ENCODE measurements around the gene ALMS1. TPM values are rescaled to one million over a fixed set of nuclear protein-coding genes. Genes with fewer than 3 reads are reported as not detected.
"Not testable (repeated sequence)": the region's sequence is repeated elsewhere in the genome, so short reads cannot be mapped to it uniquely, and the experiment has no call there.

Gene ALMS1
- total RNA-seq, 1 experiment from 2014 or later: 84.7 TPM

DNA sequence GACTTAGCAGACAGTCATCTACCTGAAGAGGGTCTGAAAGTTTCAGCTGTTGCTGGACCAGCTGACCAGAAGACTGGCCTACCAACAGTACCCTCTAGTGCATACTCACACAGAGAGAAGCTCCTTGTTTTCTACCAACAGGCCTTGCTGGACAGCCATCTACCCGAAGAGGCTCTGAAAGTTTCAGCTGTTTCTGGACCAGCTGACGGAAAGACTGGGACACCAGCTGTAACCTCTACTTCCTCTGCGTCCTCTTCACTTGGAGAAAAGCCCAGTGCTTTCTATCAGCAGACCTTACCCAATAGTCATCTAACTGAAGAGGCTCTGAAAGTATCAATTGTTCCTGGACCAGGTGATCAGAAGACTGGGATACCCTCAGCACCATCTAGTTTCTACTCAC lies 63.2 kb downstream of the ALMS1 start:
- Histone ChIP-seq H3K9me2 (replicated peaks; ENCODE audit: insufficient read depth, low read length) (no peaks in the 10 kb centered on the region), H3K79me2 (ENCODE audit: low read length) (peaks cover 11% of the 10 kb centered on the region; the same call in 1 of the 2 replicates), H3K36me3 (ENCODE audit: insufficient read depth, low read length) (peaks cover 22% of the 10 kb centered on the region; the same call in 1 of the 2 replicates), H3K27me3 (ENCODE audit: low read length) (no peaks in the 10 kb centered on the region), H2AFZ (ENCODE audit: low read length) (no peak overlapping the region), H3K9me3 (ENCODE audit: low read length) (no peaks in the 10 kb centered on the region), H3K27ac (ENCODE audit: low read length) (no peak overlapping the region), H3K4me1 (ENCODE audit: low read length) (peaks cover 9% of the 10 kb centered on the region), H4K20me1 (ENCODE audit: insufficient read depth, low read depth, low read length) (no peaks in the 10 kb centered on the region), H3K4me3 (ENCODE audit: low read length) (no peak overlapping the region), H3K4me2 (ENCODE audit: low read depth, low read length, poor library complexity, severe bottlenecking) (no peak overlapping the region), H3K9ac (ENCODE audit: low read length) (no peak overlapping the region)
- DNase-seq: no peak

DNA sequence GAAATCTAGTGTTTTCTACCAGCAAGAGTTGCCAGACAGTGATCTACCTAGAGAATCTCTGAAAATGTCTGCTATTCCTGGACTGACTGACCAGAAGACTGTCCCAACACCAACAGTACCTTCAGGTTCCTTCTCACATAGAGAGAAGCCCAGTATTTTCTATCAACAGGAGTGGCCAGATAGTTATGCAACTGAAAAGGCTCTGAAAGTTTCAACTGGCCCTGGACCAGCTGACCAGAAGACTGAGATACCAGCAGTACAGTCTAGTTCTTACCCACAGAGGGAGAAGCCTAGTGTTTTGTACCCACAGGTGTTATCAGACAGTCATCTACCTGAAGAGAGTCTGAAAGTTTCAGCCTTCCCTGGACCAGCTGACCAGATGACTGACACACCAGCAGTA lies 63.8 kb downstream of the ALMS1 start:
- Histone ChIP-seq H2AFZ (ENCODE audit: low read length) (no peak overlapping the region), H3K79me2 (ENCODE audit: low read length) (peaks cover 5% of the 10 kb centered on the region; the same call in 1 of the 2 replicates), H3K9me2 (replicated peaks; ENCODE audit: insufficient read depth, low read length) (no peaks in the 10 kb centered on the region), H3K27ac (ENCODE audit: low read length) (no peak overlapping the region), H4K20me1 (ENCODE audit: insufficient read depth, low read depth, low read length) (no peaks in the 10 kb centered on the region), H3K4me1 (ENCODE audit: low read length) (peaks cover 9% of the 10 kb centered on the region), H3K4me2 (ENCODE audit: low read depth, low read length, poor library complexity, severe bottlenecking) (no peak overlapping the region), H3K27me3 (ENCODE audit: low read length) (no peaks in the 10 kb centered on the region), H3K9ac (ENCODE audit: low read length) (no peak overlapping the region), H3K9me3 (ENCODE audit: low read length) (no peaks in the 10 kb centered on the region), H3K4me3 (ENCODE audit: low read length) (no peak overlapping the region), H3K36me3 (ENCODE audit: insufficient read depth, low read length) (peaks cover 17% of the 10 kb centered on the region; the same call in 1 of the 2 replicates)
- DNase-seq: no peak

DNA sequence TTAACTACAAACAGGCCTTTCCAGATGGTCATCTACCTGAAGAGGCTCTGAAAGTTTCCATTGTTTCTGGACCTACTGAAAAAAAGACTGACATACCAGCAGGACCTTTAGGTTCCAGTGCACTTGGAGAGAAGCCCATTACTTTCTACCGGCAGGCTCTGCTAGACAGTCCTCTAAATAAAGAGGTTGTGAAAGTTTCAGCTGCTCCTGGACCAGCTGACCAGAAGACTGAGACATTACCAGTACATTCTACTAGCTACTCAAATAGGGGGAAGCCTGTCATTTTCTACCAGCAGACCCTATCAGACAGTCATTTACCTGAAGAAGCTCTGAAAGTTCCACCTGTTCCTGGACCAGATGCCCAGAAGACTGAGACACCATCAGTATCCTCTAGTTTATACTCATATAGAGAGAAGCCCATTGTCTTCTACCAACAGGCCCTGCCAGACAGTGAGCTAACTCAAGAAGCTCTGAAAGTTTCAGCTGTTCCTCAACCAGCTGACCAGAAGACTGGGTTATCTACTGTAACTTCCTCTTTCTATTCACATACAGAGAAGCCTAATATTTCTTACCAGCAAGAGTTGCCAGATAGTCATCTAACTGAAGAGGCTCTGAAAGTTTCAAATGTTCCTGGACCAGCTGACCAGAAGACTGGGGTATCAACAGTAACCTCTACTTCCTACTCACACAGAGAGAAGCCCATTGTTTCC lies 65.8 kb downstream of the ALMS1 start:
- no peak overlapping the region for H3K4me2 ChIP-seq (ENCODE audit: low read depth, low read length, poor library complexity, severe bottlenecking)
- no peak overlapping the region for H3K4me3 ChIP-seq (ENCODE audit: low read length)
- H4K20me1 ChIP-seq (ENCODE audit: insufficient read depth, low read depth, low read length): no peaks in the 10 kb centered on the region
- H3K4me1 ChIP-seq (ENCODE audit: low read length): peaks cover 9% of the 10 kb centered on the region
- no peak overlapping the region for H3K27ac ChIP-seq (ENCODE audit: low read length)
- no peaks in the 10 kb centered on the region for H3K79me2 ChIP-seq (ENCODE audit: low read length)
- H3K36me3 ChIP-seq (ENCODE audit: insufficient read depth, low read length): peaks cover 18% of the 10 kb centered on the region; the same call in 1 of the 2 replicates
- H3K9me3 ChIP-seq (ENCODE audit: low read length): no peaks in the 10 kb centered on the region
- no peaks in the 10 kb centered on the region for H3K27me3 ChIP-seq (ENCODE audit: low read length)
- DNase-seq: peak; percentile 72
- no peak overlapping the region for H2AFZ ChIP-seq (ENCODE audit: low read length)
- H3K9ac ChIP-seq (ENCODE audit: low read length): no peak overlapping the region
- H3K9me2 ChIP-seq (replicated peaks; ENCODE audit: insufficient read depth, low read length): no peaks in the 10 kb centered on the region

DNA sequence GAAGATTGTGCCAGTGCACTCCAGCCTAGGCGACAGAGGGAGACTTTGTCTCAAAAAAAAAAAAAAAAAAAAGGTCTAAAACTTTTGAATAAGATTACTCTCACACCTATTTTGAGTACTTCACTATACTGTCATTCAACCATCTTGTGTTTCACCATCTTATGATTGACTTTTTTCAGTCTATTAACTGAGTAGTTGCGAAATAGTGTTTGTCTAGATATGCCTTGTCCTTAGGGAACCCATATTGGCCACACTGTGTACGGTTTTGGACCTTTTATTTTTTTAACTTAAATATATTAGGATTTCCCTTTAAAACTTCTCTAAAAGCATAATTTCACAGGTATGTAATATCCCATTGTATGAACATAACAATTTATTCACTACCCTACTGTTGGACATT lies 72.3 kb downstream of the ALMS1 start:
- H3K9me2 ChIP-seq (replicated peaks; ENCODE audit: insufficient read depth, low read length): no peaks in the 10 kb centered on the region
- no peak overlapping the region for H3K4me3 ChIP-seq (ENCODE audit: low read length)
- H2AFZ ChIP-seq (ENCODE audit: low read length): no peak overlapping the region
- no peaks in the 10 kb centered on the region for H3K4me1 ChIP-seq (ENCODE audit: low read length)
- peaks cover 9% of the 10 kb centered on the region for H3K9me3 ChIP-seq (ENCODE audit: low read length)
- DNase-seq: no peak
- no peak overlapping the region for H3K4me2 ChIP-seq (ENCODE audit: low read depth, low read length, poor library complexity, severe bottlenecking)
- no peaks in the 10 kb centered on the region for H3K79me2 ChIP-seq (ENCODE audit: low read length)
- no peak overlapping the region for H3K9ac ChIP-seq (ENCODE audit: low read length)
- peaks cover 38% of the 10 kb centered on the region for H3K36me3 ChIP-seq (ENCODE audit: insufficient read depth, low read length)
- H3K27me3 ChIP-seq (ENCODE audit: low read length): no peaks in the 10 kb centered on the region
- H4K20me1 ChIP-seq (ENCODE audit: insufficient read depth, low read depth, low read length): no peaks in the 10 kb centered on the region
- H3K27ac ChIP-seq (ENCODE audit: low read length): no peak overlapping the region

DNA sequence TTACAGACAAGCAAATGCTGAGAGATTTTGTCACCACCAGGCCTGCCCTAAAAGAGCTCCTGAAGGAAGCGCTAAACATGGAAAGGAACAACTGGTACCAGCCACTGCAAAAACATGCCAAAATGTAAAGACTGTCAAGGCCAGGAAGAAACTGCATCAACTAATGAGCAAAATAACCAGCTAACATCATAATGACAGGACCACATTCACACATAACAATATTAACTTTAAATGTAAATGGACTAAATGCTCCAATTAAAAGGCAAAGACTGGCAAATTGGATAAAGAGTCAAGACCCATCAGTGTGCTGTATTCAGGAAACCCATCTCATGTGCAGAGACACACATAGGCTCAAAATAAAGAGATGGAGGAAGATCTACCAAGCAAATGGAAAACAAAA lies 76.8 kb downstream of the ALMS1 start:
- not testable (repeated sequence) for H3K9me2 ChIP-seq (replicated peaks; ENCODE audit: insufficient read depth, low read length); H3K79me2 ChIP-seq (ENCODE audit: low read length); H3K4me3 ChIP-seq (ENCODE audit: low read length); H3K27me3 ChIP-seq (ENCODE audit: low read length); DNase-seq; H3K4me2 ChIP-seq (ENCODE audit: low read depth, low read length, poor library complexity, severe bottlenecking); H3K9me3 ChIP-seq (ENCODE audit: low read length); H2AFZ ChIP-seq (ENCODE audit: low read length); H3K4me1 ChIP-seq (ENCODE audit: low read length); H4K20me1 ChIP-seq (ENCODE audit: insufficient read depth, low read depth, low read length); H3K9ac ChIP-seq (ENCODE audit: low read length); H3K27ac ChIP-seq (ENCODE audit: low read length)
- peaks cover 27% of the 10 kb centered on the region for H3K36me3 ChIP-seq (ENCODE audit: insufficient read depth, low read length)

DNA sequence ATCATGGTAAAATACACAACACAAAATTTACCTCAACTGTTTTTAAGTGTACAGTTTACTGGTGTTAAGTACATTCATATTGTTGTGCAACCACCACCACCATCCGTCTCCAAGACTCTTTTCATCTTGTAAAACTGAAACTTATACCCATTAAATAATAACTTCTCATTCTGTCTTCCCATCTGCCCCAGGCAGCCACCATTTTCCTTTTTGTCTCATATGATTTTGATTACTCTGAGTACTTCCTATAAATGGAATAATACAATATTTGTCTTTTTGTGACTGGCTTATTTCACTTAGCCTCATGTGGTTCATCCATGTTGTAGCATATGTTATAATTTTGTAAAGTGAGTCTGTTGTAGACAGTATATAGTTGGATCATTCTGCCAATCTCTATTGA lies 82.7 kb downstream of the ALMS1 start:
- Histone ChIP-seq H3K4me3 (ENCODE audit: low read length) (no peak overlapping the region), H3K9ac (ENCODE audit: low read length) (no peak overlapping the region), H3K36me3 (ENCODE audit: insufficient read depth, low read length) (no peaks in the 10 kb centered on the region), H3K9me2 (replicated peaks; ENCODE audit: insufficient read depth, low read length) (no peaks in the 10 kb centered on the region), H3K27ac (ENCODE audit: low read length) (no peak overlapping the region), H3K4me1 (ENCODE audit: low read length) (no peaks in the 10 kb centered on the region), H3K79me2 (ENCODE audit: low read length) (no peaks in the 10 kb centered on the region), H3K9me3 (ENCODE audit: low read length) (no peaks in the 10 kb centered on the region), H2AFZ (ENCODE audit: low read length) (no peak overlapping the region), H3K27me3 (ENCODE audit: low read length) (no peaks in the 10 kb centered on the region), H4K20me1 (ENCODE audit: insufficient read depth, low read depth, low read length) (no peaks in the 10 kb centered on the region), H3K4me2 (ENCODE audit: low read depth, low read length, poor library complexity, severe bottlenecking) (no peak overlapping the region)
- DNase-seq: no peak

DNA sequence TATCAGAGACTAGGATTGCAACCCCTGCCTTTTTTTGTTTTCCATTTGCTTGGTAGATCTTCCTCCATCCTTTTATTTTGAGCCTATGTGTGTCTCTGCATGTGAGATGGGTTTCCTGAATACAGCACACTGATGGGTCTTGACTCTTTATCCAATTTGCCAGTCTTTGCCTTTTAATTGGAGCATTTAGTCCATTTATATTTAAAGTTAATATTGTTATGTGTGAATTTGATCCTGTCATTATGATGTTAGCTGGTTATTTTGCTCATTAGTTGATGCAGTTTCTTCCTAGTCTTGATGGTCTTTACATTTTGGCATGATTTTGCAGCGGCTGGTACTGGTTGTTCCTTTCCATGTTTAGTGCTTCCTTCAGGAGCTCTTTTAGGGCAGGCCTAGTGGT lies 98.2 kb downstream of the ALMS1 start:
- H3K9me2 ChIP-seq (replicated peaks; ENCODE audit: insufficient read depth, low read length); H3K9ac ChIP-seq (ENCODE audit: low read length); H3K27me3 ChIP-seq (ENCODE audit: low read length); H4K20me1 ChIP-seq (ENCODE audit: insufficient read depth, low read depth, low read length); H3K4me2 ChIP-seq (ENCODE audit: low read depth, low read length, poor library complexity, severe bottlenecking); H3K4me1 ChIP-seq (ENCODE audit: low read length); H3K79me2 ChIP-seq (ENCODE audit: low read length); H3K4me3 ChIP-seq (ENCODE audit: low read length); H3K9me3 ChIP-seq (ENCODE audit: low read length); DNase-seq; H2AFZ ChIP-seq (ENCODE audit: low read length); H3K27ac ChIP-seq (ENCODE audit: low read length): not testable (repeated sequence)
- H3K36me3 ChIP-seq (ENCODE audit: insufficient read depth, low read length): peaks cover 11% of the 10 kb centered on the region

DNA sequence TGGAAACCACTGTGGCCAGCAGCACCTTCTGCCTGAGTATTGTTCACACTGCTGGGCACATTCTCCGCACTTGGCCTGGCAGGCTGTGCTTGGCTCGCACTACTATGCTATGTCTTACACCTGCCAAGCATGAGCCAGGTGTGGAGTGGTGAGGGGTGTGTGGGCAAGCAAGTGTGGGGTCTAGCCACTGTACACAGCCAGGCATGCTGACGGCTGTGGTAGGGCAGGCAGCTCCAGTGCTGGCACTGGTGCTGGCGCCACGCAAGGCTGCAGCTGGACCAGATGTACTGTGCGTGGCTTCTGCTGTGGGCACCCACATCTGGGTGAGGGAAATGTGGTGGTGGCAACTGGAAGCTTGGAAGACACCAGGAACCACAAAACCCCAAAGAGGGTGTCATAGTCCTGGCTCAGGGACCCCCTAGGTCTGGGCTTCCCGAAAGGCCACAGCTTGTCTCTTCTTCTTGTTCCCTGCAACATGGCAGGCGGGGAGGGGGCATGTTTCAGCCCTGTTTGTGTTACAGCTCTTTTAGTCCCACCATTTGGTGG lies 101.5 kb downstream of the ALMS1 start:
- Histone ChIP-seq H2AFZ (ENCODE audit: low read length) (no peak overlapping the region), H3K9me2 (replicated peaks; ENCODE audit: insufficient read depth, low read length) (no peaks in the 10 kb centered on the region), H3K4me1 (ENCODE audit: low read length) (peaks cover 9% of the 10 kb centered on the region), H3K4me2 (ENCODE audit: low read depth, low read length, poor library complexity, severe bottlenecking) (no peak overlapping the region), H3K27ac (ENCODE audit: low read length) (no peak overlapping the region), H4K20me1 (ENCODE audit: insufficient read depth, low read depth, low read length) (no peaks in the 10 kb centered on the region), H3K36me3 (ENCODE audit: insufficient read depth, low read length) (peaks cover 32% of the 10 kb centered on the region), H3K79me2 (ENCODE audit: low read length) (no peaks in the 10 kb centered on the region), H3K9ac (ENCODE audit: low read length) (no peak overlapping the region), H3K4me3 (ENCODE audit: low read length) (no peak overlapping the region), H3K27me3 (ENCODE audit: low read length) (no peaks in the 10 kb centered on the region), H3K9me3 (ENCODE audit: low read length) (no peaks in the 10 kb centered on the region)
- DNase-seq: no peak
